ENCODE results near the gene THOC3.
"Not testable (repeated sequence)": the region's sequence is repeated elsewhere in the genome, so short reads cannot be mapped to it uniquely, and the experiment has no call there.

The THOC3 gene, protein sequence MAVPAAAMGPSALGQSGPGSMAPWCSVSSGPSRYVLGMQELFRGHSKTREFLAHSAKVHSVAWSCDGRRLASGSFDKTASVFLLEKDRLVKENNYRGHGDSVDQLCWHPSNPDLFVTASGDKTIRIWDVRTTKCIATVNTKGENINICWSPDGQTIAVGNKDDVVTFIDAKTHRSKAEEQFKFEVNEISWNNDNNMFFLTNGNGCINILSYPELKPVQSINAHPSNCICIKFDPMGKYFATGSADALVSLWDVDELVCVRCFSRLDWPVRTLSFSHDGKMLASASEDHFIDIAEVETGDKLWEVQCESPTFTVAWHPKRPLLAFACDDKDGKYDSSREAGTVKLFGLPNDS

DNA sequence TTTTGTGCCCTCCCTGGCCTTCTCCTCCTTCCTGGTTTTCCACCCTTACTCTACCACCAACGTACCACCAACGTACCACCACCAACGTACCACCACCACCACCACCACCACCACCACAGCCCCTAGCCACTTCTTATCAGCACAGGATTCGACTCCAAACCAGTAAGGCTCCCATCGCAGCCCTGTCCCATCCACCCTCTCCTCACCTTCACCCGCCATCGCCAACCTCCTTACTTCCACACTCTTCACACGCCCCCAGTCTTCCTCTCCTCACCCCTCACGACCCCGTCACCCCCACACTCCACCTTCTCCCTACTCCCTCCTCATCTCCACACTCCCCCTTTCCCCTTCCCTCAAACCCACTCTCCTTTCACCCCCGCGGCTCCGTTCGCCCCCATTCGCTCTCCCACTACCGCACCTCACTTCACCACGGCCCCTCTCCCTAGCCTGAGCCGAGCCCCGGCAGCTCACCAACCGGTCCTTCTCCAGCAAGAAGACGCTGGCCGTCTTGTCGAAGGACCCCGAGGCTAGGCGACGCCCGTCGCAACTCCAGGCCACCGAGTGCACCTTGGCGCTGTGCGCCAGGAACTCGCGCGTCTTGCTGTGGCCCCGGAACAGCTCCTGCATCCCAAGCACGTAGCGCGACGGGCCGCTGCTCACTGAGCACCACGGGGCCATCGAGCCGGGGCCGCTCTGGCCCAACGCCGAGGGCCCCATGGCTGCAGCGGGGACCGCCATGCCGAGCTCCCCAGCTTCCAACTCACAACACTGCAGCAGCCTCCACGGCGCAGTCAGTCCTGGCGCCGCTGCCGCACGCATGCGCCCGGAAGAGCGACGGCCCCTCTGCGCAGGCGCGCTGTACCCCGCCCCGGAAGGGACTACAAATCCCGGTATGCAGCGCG is at the start of gene THOC3:
Gene THOC3 (minus strand): TSS at position 845 of the 902 bp plus-strand sequence. CDS start 107 bp downstream, at position 738.
- DNase-seq, result not testable (repeated sequence)

- DNase-seq, result not testable (repeated sequence)
Measured at GRCh38 chr5:176017324-176017723, 49.2 kb upstream of the THOC3 start.

GRCh38 chr5:176014360-176014759 is 46.2 kb upstream of the THOC3 start:
- DNase-seq, result not testable (repeated sequence)

GRCh38 chr5:176011088-176011487 is 43.0 kb upstream of the THOC3 start:
- not testable (repeated sequence) for DNase-seq

GRCh38 chr5:176010202-176010601 is 42.1 kb upstream of the THOC3 start:
- DNase-seq, result not testable (repeated sequence)

- DNase-seq, result not testable (repeated sequence)
Measured at GRCh38 chr5:176007220-176007619, 39.1 kb upstream of the THOC3 start.

- not testable (repeated sequence) for DNase-seq
Measured at GRCh38 chr5:176006819-176007218, 38.7 kb upstream of the THOC3 start.

DNA sequence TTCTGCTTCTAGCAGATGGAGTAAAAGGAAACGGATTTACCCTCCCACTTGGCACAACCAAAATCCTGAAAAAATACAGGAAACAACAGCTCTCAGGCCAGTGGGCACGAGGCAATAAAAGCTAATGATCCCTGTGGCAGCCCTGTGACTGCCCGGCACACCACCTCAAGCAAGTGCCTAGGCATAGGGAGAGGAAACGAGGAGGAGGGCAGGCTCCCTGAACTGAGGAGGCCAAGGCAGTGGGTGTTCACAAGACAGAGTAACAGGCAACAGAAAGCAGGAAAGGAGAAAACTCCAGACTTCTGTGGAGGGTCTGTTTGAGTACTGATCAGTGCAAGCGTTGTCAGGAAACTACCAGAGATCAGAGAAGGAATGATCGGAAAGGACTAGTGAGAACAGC is 29.9 kb upstream of the THOC3 start:
- not testable (repeated sequence) for DNase-seq

- DNase-seq, result not testable (repeated sequence)
Measured at GRCh38 chr5:175997495-175997894, 29.4 kb upstream of the THOC3 start.

GRCh38 chr5:175996791-175997190 is 28.7 kb upstream of the THOC3 start:
- DNase-seq, result not testable (repeated sequence)

GRCh38 chr5:175995506-175995905 is 27.4 kb upstream of the THOC3 start:
- not testable (repeated sequence) for DNase-seq

DNA sequence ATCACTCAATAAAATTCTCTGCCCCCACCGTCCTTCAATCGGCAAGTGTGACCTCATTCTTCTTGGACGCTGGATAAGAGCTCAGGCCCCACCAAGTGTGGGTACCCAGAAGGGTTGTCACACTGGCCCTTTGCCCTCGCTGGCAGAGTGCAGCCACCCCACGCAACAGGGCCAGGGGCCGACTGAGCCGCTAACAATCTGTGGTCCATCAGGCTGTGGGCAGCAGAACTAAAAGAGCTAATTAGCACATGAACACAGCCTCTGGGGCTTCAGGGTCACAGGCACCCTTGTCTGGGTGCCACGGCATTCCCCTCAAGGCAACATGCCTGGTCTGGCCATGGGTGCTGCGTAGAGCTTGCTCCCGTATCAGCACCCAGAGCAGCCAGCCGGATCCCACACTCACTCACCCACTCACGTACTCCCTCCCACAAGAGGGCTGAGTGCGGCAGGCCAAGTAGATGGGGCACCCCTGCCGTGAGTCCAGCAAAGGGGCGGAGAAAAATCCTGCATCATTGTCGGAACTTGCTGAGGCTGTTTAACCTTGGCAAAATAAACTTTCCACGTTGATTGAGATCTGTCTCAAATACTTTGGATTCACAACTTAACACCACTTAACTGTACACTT is 11.4 kb upstream of the THOC3 start:
- not testable (repeated sequence) for DNase-seq

DNA sequence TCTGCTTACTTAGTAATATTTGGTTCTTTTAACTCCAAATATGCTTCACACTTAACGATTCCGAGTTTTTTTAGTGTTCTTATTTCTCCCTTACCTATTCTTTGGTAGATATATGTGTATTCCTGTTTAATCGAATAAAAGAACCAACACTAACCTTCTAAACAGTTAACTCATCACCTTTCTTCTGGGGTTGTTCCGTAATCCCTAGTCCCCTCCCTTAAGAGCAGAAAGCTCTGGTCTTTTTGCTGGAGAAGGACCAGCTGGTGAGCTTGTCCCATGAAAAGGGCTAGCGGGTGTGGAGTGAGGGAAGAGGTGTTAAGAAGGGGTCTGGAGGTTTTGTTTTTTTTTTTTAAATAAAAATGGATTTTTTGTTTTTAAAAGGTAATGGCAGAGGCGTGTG is 266 bp upstream of the THOC3 start:
- not testable (repeated sequence) for DNase-seq

GRCh38 chr5:175962329-175962728 is 5.8 kb downstream of the THOC3 start:
- DNase-seq, result not testable (repeated sequence)

DNA sequence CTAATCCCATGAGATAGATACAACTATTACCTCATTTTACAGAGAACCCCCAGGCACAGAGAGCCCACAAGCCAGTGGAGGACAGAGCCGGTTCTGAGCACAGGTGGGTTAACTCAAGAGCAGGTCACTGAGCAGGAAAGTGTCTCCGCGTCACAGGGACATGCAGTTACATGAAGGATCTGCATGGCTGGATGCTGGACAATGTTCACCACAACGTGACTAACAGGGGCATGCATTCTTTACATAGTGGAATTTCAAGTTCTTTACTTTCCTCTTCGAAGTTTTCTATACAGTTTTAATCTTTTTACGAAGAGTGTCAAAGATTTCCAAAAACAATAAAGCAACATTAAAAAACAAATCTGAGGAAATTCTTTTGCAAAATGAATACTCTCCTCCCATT is 7.9 kb downstream of the THOC3 start:
- not testable (repeated sequence) for DNase-seq

- DNase-seq, result not testable (repeated sequence)
Measured at GRCh38 chr5:175958515-175958914, 9.6 kb downstream of the THOC3 start.

GRCh38 chr5:175954107-175954506 is 14.0 kb downstream of the THOC3 start:
- not testable (repeated sequence) for DNase-seq

- not testable (repeated sequence) for DNase-seq
Measured at GRCh38 chr5:175952810-175953209, 15.3 kb downstream of the THOC3 start.

DNA sequence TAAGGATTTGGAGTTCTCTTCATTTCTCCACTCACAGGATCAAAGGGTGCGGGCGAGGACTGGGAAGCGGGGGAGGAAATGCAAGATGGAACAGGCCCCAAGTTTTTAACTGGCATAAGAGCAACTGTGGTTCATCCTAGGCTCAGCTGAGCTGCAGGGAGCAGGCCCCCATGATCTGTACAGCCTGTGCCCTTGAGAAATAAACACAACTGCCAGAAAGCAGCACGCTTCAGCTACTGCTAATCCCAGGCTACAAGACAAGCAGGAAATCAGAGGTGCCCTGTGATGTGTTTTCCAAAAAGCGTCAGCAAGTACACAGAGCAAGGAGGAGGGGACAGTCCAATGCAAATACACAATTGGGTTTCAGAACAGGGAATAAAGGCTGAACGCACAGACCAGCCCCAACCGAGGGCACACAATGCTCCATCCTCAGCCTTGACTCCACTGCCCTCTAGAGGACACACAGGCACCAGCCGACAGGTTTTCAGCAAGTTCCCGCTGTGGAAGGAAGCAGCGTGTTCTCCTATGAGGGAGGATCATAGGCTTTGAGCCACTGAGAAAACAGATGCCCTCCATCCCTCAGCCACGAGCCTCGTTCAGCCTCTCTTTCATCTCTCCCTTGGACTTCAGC is 16.7 kb downstream of the THOC3 start:
- not testable (repeated sequence) for DNase-seq

- not testable (repeated sequence) for DNase-seq
Measured at GRCh38 chr5:175948329-175949108, 19.6 kb downstream of the THOC3 start.

DNA sequence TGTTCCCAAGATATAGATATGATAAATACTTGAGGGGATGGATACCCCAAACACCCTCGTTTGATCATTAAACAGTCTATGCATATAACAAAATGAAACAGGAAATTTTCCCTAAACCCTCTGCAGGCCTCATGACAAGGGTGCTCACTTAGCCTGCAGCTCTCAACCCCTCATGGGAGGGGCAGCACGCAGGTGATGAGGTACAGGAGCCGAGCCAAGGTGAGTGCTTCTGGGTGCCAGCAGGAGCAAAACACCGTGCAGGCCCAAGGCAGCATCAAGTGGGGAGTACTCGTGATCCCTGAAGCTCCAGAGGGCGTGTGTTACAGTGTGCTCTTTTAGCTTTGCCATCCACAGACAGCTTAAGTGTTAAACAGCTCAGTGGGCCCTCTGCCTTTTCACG is 24.9 kb downstream of the THOC3 start:
- not testable (repeated sequence) for DNase-seq

GRCh38 chr5:175940632-175941031 is 27.5 kb downstream of the THOC3 start:
- not testable (repeated sequence) for DNase-seq

All from activated CD4-positive, CD25-positive, alpha-beta regulatory T cell (primary cell).